ENCODE data around the gene PTCRA.

GRCh38 chr6:42962096-42962495 is 46.2 kb downstream of the PTCRA start:
- TF ChIP-seq EZH2phosphoT487 (IDR thresholded peaks at IDR 0.05; ENCODE audit: insufficient read depth, low read depth) (no peak), EZH2 (IDR thresholded peaks at IDR 0.05; ENCODE audit: insufficient read depth, poor library complexity, severe bottlenecking) (no peak)

Measured in GM23248 (cell line).